ENCODE measurements around the gene GPRC5D. TPM values are rescaled to one million over a fixed set of nuclear protein-coding genes. Genes with fewer than 3 reads are reported as not detected.

The GPRC5D gene
- total and polyA plus RNA-seq, 2 donors (not counting 1 experiment from before 2014, with no cell fraction given), result 0.35 TPM; not detected in 1

- no peak overlapping the region for H2AFZ ChIP-seq (ENCODE audit: low read length)
These were observed 48.0 kb downstream of the GPRC5D start for GRCh38 chr12:12903642-12904609.

GRCh38 chr12:12902036-12902435, 49.9 kb downstream of the GPRC5D start:
- Histone ChIP-seq H3K4me2 (ENCODE audit: extremely low read depth, insufficient read depth, low read length) (peak overlapping the region; percentile 77), H3K36me3 (ENCODE audit: control insufficient read depth, insufficient read depth, low read length) (no peaks in the 10 kb centered on the region), H3K27me3 (ENCODE audit: control insufficient read depth, insufficient read depth, low read length) (no peaks in the 10 kb centered on the region), H3K9me3 (ENCODE audit: control insufficient read depth, insufficient read depth, low read depth, low read length) (no peaks in the 10 kb centered on the region), H2AFZ (ENCODE audit: low read length) (no peak overlapping the region), H3K4me3 (replicated peaks in 1 of 4; ENCODE audit: control extremely low read depth in 1 of 4, insufficient read depth in 1 of 4, low read depth in 3 of 4, low read length in 4 of 4) (peak overlapping the region in 2 of 4 experiments; percentile 29 to 34), H3K9ac (ENCODE audit: insufficient read depth, low read length) (peak overlapping the region; percentile 55), H3K27ac (ENCODE audit: insufficient read depth, low read length) (peak overlapping the region; percentile 92), H3K4me1 (ENCODE audit: control insufficient read depth, extremely low read depth, insufficient read depth, low read length) (peaks cover 29% of the 10 kb centered on the region), H4K20me1 (ENCODE audit: control insufficient read depth, extremely low read depth, insufficient read depth, low read length) (no peaks in the 10 kb centered on the region), H3K79me2 (ENCODE audit: control insufficient read depth, insufficient read depth, low read length) (peaks cover 19% of the 10 kb centered on the region)
- TF ChIP-seq CTCF (conservative IDR thresholded peaks at IDR 0.05 in 1 of 2, IDR thresholded peaks at IDR 0.05 in 1 of 2; ENCODE audit: low read depth in 1 of 2, low read length in 2 of 2) (no peak), EZH2 (IDR thresholded peaks at IDR 0.05; ENCODE audit: low read length, missing control alignments) (no peak)
- peak; percentile 60 to 76 for DNase-seq (ENCODE audit: low read depth in 2 of 2)

More at GRCh38 chr12:12903642-12904609, 48.0 kb downstream of the GPRC5D start:
- Histone ChIP-seq H4K20me1 (ENCODE audit: control insufficient read depth, extremely low read depth, insufficient read depth, low read length) (no peaks in the 10 kb centered on the region), H3K27ac (ENCODE audit: insufficient read depth, low read length) (no peak overlapping the region), H3K79me2 (ENCODE audit: control insufficient read depth, insufficient read depth, low read length) (peaks cover 16% of the 10 kb centered on the region), H3K9me3 (ENCODE audit: control insufficient read depth, insufficient read depth, low read depth, low read length) (no peaks in the 10 kb centered on the region), H3K27me3 (ENCODE audit: control insufficient read depth, insufficient read depth, low read length) (no peaks in the 10 kb centered on the region), H3K36me3 (ENCODE audit: control insufficient read depth, insufficient read depth, low read length) (peaks cover 3% of the 10 kb centered on the region), H3K4me2 (ENCODE audit: extremely low read depth, insufficient read depth, low read length) (no peak overlapping the region), H3K4me1 (ENCODE audit: control insufficient read depth, extremely low read depth, insufficient read depth, low read length) (peaks cover 26% of the 10 kb centered on the region), H3K9ac (ENCODE audit: insufficient read depth, low read length) (no peak overlapping the region), H3K4me3 (replicated peaks in 1 of 4; ENCODE audit: control extremely low read depth in 1 of 4, insufficient read depth in 1 of 4, low read depth in 3 of 4, low read length in 4 of 4) (no peak overlapping the region)
- no peak for TF ChIP-seq CTCF (conservative IDR thresholded peaks at IDR 0.05 in 1 of 2, IDR thresholded peaks at IDR 0.05 in 1 of 2; ENCODE audit: low read depth in 1 of 2, low read length in 2 of 2)
- no peak for TF ChIP-seq EZH2 (IDR thresholded peaks at IDR 0.05; ENCODE audit: low read length, missing control alignments)
- DNase-seq (ENCODE audit: low read depth in 2 of 2), result no peak

- peak; percentile 91 to 97 for DNase-seq (ENCODE audit: low read depth in 2 of 2)
- no peaks in the 10 kb centered on the region for H3K27me3 ChIP-seq (ENCODE audit: control insufficient read depth, insufficient read depth, low read length)
- H3K4me2 ChIP-seq (ENCODE audit: extremely low read depth, insufficient read depth, low read length), result peak overlapping the region; percentile 77
- TF ChIP-seq CTCF (conservative IDR thresholded peaks at IDR 0.05 in 1 of 2, IDR thresholded peaks at IDR 0.05 in 1 of 2; ENCODE audit: low read depth in 1 of 2, low read length in 2 of 2) (no peak), EZH2 (IDR thresholded peaks at IDR 0.05; ENCODE audit: low read length, missing control alignments) (no peak)
- no peak overlapping the region for H2AFZ ChIP-seq (ENCODE audit: low read length)
- peak overlapping the region; percentile 34 for H3K9ac ChIP-seq (ENCODE audit: insufficient read depth, low read length)
- no peaks in the 10 kb centered on the region for H3K36me3 ChIP-seq (ENCODE audit: control insufficient read depth, insufficient read depth, low read length)
- H4K20me1 ChIP-seq (ENCODE audit: control insufficient read depth, extremely low read depth, insufficient read depth, low read length), result no peaks in the 10 kb centered on the region
- peak overlapping the region in 2 of 4 experiments; percentile 3 to 34 for H3K4me3 ChIP-seq (replicated peaks in 1 of 4; ENCODE audit: control extremely low read depth in 1 of 4, insufficient read depth in 1 of 4, low read depth in 3 of 4, low read length in 4 of 4)
- H3K9me3 ChIP-seq (ENCODE audit: control insufficient read depth, insufficient read depth, low read depth, low read length), result no peaks in the 10 kb centered on the region
- H3K4me1 ChIP-seq (ENCODE audit: control insufficient read depth, extremely low read depth, insufficient read depth, low read length), result peaks cover 30% of the 10 kb centered on the region
- peak overlapping the region; percentile 92 for H3K27ac ChIP-seq (ENCODE audit: insufficient read depth, low read length)
- peaks cover 19% of the 10 kb centered on the region for H3K79me2 ChIP-seq (ENCODE audit: control insufficient read depth, insufficient read depth, low read length)
These were observed 50.7 kb downstream of the GPRC5D start for GRCh38 chr12:12901158-12901791.

Data from fibroblast of lung (primary cell).